Measurements from ENCODE around the gene SNN.

The SNN gene

DNA sequence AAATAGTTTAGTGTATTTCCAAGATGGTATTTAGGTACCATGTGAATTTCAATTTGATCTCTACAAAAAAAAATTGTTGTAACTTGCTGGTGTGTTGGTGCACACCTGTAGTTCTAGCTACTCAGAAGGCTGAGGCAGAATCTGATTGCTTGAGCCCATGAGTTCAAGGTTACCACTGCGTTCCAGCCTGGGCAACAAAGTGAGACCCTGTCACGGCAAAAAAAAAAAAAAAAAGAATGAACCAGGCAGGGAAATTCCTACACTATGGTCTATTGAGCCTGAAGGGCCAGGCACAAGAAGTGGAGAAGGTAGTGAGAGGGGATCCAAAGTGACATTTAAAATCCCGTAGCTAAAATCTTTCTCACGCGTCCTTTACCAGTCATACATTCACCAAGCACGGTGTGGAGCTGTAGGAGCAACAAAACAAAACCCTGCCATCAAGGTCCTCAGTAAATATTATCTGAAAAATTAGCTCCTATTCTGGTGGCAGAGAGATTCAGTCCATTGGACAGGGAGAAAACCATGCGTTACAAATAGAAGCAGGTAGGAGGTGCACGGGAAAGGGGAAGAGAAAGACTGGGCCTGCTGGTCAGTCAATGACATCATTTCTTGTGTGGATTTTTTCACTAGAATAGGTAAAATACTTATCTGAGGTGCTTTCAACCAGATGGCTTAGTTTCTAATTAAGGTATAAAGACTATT lies 47.1 kb downstream of the SNN start:
- FAIRE-seq (peak; percentile 73), DNase-seq (ENCODE audit: insufficient read length) (no peak)
- TF ChIP-seq TAF1 (IDR thresholded peaks at IDR 0.05; ENCODE audit: borderline replicate concordance, low read depth, low read length) = no peak
- TF ChIP-seq POLR2AphosphoS5 (IDR thresholded peaks at IDR 0.05; ENCODE audit: low read depth, low read length) = no peak
- no peak for TF ChIP-seq POLR2A (IDR thresholded peaks at IDR 0.05; ENCODE audit: low read depth, low read length)

GRCh38 chr16:11716336-11716735 lies 48.1 kb downstream of the SNN start:
- FAIRE-seq = no peak
- TF ChIP-seq TAF1 (IDR thresholded peaks at IDR 0.05; ENCODE audit: borderline replicate concordance, low read depth, low read length) (no peak), POLR2A (IDR thresholded peaks at IDR 0.05; ENCODE audit: low read depth, low read length) (no peak), POLR2AphosphoS5 (IDR thresholded peaks at IDR 0.05; ENCODE audit: low read depth, low read length) (no peak)
- no peak for DNase-seq (ENCODE audit: insufficient read length)

DNA sequence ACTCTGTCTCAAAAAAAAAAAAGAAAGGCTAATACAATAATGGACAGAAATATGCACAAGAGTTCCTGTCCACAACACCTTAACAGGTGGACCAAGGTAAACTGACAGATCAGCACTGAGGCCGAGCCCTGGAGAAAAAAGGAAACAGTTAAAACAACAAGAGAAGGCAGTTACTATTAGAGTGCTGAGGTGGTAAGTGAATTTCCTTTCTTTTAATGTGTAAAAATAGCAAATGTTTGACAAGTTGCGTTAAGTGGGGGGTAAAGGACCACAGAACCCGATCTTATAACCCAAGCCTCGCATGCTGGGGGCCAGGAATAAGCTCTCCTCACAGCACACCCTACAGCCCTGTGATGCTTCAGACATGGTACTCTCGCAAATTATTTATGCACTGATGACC lies 49.6 kb downstream of the SNN start:
- FAIRE-seq (no peak), DNase-seq (ENCODE audit: insufficient read length) (no peak)
- TF ChIP-seq POLR2AphosphoS5 (IDR thresholded peaks at IDR 0.05; ENCODE audit: low read depth, low read length) (no peak), POLR2A (IDR thresholded peaks at IDR 0.05; ENCODE audit: low read depth, low read length) (no peak), TAF1 (IDR thresholded peaks at IDR 0.05; ENCODE audit: borderline replicate concordance, low read depth, low read length) (no peak)

GRCh38 chr16:11719171-11719570 lies 50.9 kb downstream of the SNN start:
- FAIRE-seq (no peak), DNase-seq (ENCODE audit: insufficient read length) (no peak)
- no peak for TF ChIP-seq POLR2A (IDR thresholded peaks at IDR 0.05; ENCODE audit: low read depth, low read length)
- no peak for TF ChIP-seq TAF1 (IDR thresholded peaks at IDR 0.05; ENCODE audit: borderline replicate concordance, low read depth, low read length)
- TF ChIP-seq POLR2AphosphoS5 (IDR thresholded peaks at IDR 0.05; ENCODE audit: low read depth, low read length) = no peak

DNA sequence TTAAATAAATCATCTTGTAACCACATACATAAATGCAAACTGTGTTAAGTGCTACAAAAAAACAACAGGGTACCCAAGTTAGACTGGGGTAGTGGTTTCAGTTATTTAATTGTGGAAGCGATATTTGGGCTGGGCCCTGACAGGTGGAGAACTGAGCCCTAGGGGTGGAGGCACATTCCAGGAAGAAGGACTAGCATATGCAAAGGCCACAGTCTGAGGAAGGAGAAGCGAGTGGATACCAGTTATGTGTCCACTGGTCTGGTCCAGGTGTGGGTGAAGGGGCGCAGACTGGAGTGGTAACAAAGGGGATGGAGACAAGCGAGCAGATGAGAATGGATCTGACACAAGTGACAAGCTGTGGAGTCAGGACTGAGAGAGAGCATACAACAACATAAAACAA lies 51.5 kb downstream of the SNN start:
- TF ChIP-seq TAF1 (IDR thresholded peaks at IDR 0.05; ENCODE audit: borderline replicate concordance, low read depth, low read length) (no peak), POLR2A (IDR thresholded peaks at IDR 0.05; ENCODE audit: low read depth, low read length) (no peak), POLR2AphosphoS5 (IDR thresholded peaks at IDR 0.05; ENCODE audit: low read depth, low read length) (no peak)
- DNase-seq (ENCODE audit: insufficient read length) (no peak), FAIRE-seq (no peak)

GRCh38 chr16:11721781-11722467 lies 53.7 kb downstream of the SNN start:
- DNase-seq (ENCODE audit: insufficient read length) (no peak), FAIRE-seq (no peak)
- TF ChIP-seq TAF1 (IDR thresholded peaks at IDR 0.05; ENCODE audit: borderline replicate concordance, low read depth, low read length) (no peak), POLR2AphosphoS5 (IDR thresholded peaks at IDR 0.05; ENCODE audit: low read depth, low read length) (no peak), POLR2A (IDR thresholded peaks at IDR 0.05; ENCODE audit: low read depth, low read length) (no peak)

- TF ChIP-seq POLR2A (IDR thresholded peaks at IDR 0.05; ENCODE audit: low read depth, low read length) = no peak
- TF ChIP-seq POLR2AphosphoS5 (IDR thresholded peaks at IDR 0.05; ENCODE audit: low read depth, low read length) = no peak
- TF ChIP-seq TAF1 (IDR thresholded peaks at IDR 0.05; ENCODE audit: borderline replicate concordance, low read depth, low read length) = no peak
- no peak for FAIRE-seq
Observed at GRCh38 chr16:11722468-11722808, 54.2 kb downstream of the SNN start.

DNA sequence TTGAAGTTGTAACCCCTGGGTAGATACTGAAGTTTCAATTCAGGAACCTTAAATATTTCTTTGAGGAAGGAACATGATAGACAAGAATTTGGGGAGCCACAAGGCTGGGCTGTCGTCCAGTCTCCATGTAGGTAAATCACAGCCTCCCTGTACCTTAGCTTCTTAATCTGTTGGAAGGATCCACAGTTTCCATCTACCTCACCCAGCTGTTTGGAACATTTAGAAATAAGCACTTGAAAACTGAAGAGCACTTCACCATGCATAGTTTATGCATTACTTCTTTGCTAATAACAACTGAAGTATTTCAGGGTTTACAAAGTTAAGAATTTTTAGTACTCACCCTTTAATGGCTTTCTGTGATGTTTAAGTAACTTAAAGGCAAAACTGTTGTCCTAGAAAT lies 57.2 kb downstream of the SNN start:
- no peak for FAIRE-seq
- DNase-seq (ENCODE audit: insufficient read length) = no peak
- TF ChIP-seq POLR2AphosphoS5 (IDR thresholded peaks at IDR 0.05; ENCODE audit: low read depth, low read length) = no peak
- TF ChIP-seq POLR2A (IDR thresholded peaks at IDR 0.05; ENCODE audit: low read depth, low read length) = no peak
- no peak for TF ChIP-seq TAF1 (IDR thresholded peaks at IDR 0.05; ENCODE audit: borderline replicate concordance, low read depth, low read length)

More at GRCh38 chr16:11722468-11722808, 54.2 kb downstream of the SNN start:
- no peak for DNase-seq (ENCODE audit: insufficient read length)

- FAIRE-seq (no peak), DNase-seq (ENCODE audit: insufficient read length) (no peak)
- TF ChIP-seq POLR2AphosphoS5 (IDR thresholded peaks at IDR 0.05; ENCODE audit: low read depth, low read length) (no peak), TAF1 (IDR thresholded peaks at IDR 0.05; ENCODE audit: borderline replicate concordance, low read depth, low read length) (no peak), POLR2A (IDR thresholded peaks at IDR 0.05; ENCODE audit: low read depth, low read length) (no peak)
Observed at GRCh38 chr16:11726008-11726407, 57.8 kb downstream of the SNN start.

DNA sequence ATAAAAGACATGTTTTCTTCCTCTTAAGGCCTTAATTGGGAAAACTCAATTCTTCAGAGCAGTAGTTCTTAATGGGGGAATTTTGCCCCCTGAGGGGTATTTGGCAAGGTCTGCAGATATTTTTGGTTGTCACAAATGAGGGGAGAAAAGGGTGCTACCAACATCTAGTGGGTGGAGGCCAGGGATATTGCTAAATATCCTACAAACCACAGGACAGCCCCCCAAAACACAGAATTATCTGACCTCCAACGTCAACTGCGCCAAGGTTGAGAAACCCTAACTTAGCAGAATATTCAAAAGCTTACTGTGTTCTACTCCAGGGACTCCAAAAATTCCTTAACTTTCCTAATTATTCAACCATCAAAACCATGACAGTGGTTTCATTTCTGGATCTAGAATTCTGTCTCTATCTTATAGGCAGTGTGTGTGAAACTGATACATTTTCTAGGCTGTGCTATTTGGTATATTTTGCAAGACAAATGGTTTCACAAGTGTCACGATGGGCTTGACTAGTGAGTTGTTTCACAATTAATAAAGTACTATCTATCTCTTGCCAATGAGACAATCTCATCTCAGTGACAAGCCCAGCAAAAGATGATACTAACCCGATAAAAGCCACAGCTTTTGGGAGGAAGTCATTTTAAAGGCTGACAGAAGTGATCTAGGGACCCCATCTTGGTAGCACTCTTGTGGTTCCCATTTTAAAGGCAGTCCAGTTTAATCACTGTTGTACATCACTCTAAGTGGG lies 59.7 kb downstream of the SNN start:
- FAIRE-seq (no peak), DNase-seq (ENCODE audit: insufficient read length) (no peak)
- TF ChIP-seq POLR2A (IDR thresholded peaks at IDR 0.05; ENCODE audit: low read depth, low read length) (no peak), POLR2AphosphoS5 (IDR thresholded peaks at IDR 0.05; ENCODE audit: low read depth, low read length) (no peak), TAF1 (IDR thresholded peaks at IDR 0.05; ENCODE audit: borderline replicate concordance, low read depth, low read length) (no peak)

Measured in GM12892 (cell line).